Activated B cell treated with CpG ODN at 0.5 μM for 24 hours (primary cell): Measurements from ENCODE around the gene SPOCK1. TPM values are rescaled to one million over a fixed set of nuclear protein-coding genes. Genes with fewer than 3 reads are reported as not detected.

Experiments used
- ATAC-seq: fragments of 200-7000 bp; cut with Tn5 transposase; one replicate; pipeline ENCODE4 v1.10.0; 2021; ENCODE audit warnings: low read depth, mild to moderate bottlenecking, moderate library complexity
- CTCF ChIA-PET: fragments of 350-600 bp; sonication (Branson Sonifier 250); formaldehyde crosslinking; loops from one replicate; lab custom pipeline; 2021; ENCODE audit warnings: antibody characterized with exemption; lab: Charles Lee
- POLR2A ChIA-PET: fragments of 350-600 bp; sonication (Branson Sonifier 250); formaldehyde crosslinking; loops from one replicate; lab custom pipeline; 2021; ENCODE audit warnings: antibody characterized with exemption; lab: Charles Lee
- DNase-seq: peaks from one replicate; pipeline ENCODE4 v3.0.0; 2022
- H3K27ac Mint-ChIP-seq: one replicate; pipeline ENCODE4 v1.8.0; 2020; ENCODE audit warnings: mixed read lengths
- H3K27me3 Mint-ChIP-seq: one replicate; pipeline ENCODE4 v1.8.0; 2021; ENCODE audit warnings: mixed read lengths
- H3K36me3 Mint-ChIP-seq: one replicate; pipeline ENCODE4 v1.8.0; 2021; ENCODE audit warnings: low read depth, mixed read lengths
- H3K4me1 Mint-ChIP-seq: one replicate; pipeline ENCODE4 v1.8.0; 2021; ENCODE audit warnings: mixed read lengths
- H3K4me3 Mint-ChIP-seq: one replicate; pipeline ENCODE4 v1.8.0; 2020; ENCODE audit warnings: mild to moderate bottlenecking, mixed read lengths
- H3K9me3 Mint-ChIP-seq: one replicate; pipeline ENCODE4 v1.8.0; 2020; ENCODE audit warnings: mixed read lengths
- CTCF ChIP-seq: fragments of 200-600 bp; IDR thresholded peaks from one replicate; pipeline ENCODE4 v1.8.0; 2022; ENCODE audit warnings: antibody characterized with exemption, mild to moderate bottlenecking
- intact Hi-C: fragments of 100-400 bp; cut with micrococcal nuclease; formaldehyde crosslinking; loops from one replicate; pipeline ENCODE4 v1.15.1; 2024
- total RNA-seq: library from RNA; stranded (reverse); gene quantifications from 2 replicates; pipeline ENCODE4 v1.2.3, GENCODE V29; 2022

Gene SPOCK1
- total RNA-seq, 1 donor from 2014 or later = not detected

GRCh38 chr5:137310051-137310730, 188.9 kb downstream of the SPOCK1 start:
- Mint-ChIP-seq H3K36me3 (no peaks in the 10 kb centered on the region), H3K27ac (no peak overlapping the region)
- no peak for TF ChIP-seq CTCF

GRCh38 chr5:137309290-137309689, 189.8 kb downstream of the SPOCK1 start:
- Mint-ChIP-seq H3K9me3 (no peaks in the 10 kb centered on the region), H3K27me3 (peaks cover 2% of the 10 kb centered on the region), H3K27ac (no peak overlapping the region), H3K36me3 (no peaks in the 10 kb centered on the region), H3K4me3 (no peak overlapping the region), H3K4me1 (no peaks in the 10 kb centered on the region)
- no peak for TF ChIP-seq CTCF
- intact Hi-C loops = no loop called here
- ChIA-PET CTCF (no interaction called here), POLR2A (no interaction called here)
- DNase-seq = no peak
- ATAC-seq = no peak

More at GRCh38 chr5:137310051-137310730, 188.9 kb downstream of the SPOCK1 start:
- CTCF ChIA-PET = interaction anchor here (1.1 kb wide), 1 partner anchor 10 kb away, joined by 5 read pairs; no protein-coding TSS in a partner anchor
- intact Hi-C loops = no loop called here
- ATAC-seq = no peak
- H3K4me1 Mint-ChIP-seq = no peaks in the 10 kb centered on the region
- DNase-seq = no peak
- POLR2A ChIA-PET = no interaction called here
- peaks cover 6% of the 10 kb centered on the region for H3K27me3 Mint-ChIP-seq
- H3K9me3 Mint-ChIP-seq = no peaks in the 10 kb centered on the region
- H3K4me3 Mint-ChIP-seq = no peak overlapping the region

- Mint-ChIP-seq H3K27ac (no peak overlapping the region), H3K27me3 (peaks cover 2% of the 10 kb centered on the region), H3K9me3 (no peaks in the 10 kb centered on the region), H3K4me3 (no peak overlapping the region), H3K36me3 (no peaks in the 10 kb centered on the region), H3K4me1 (no peaks in the 10 kb centered on the region)
- CTCF ChIA-PET = no interaction called here
- ATAC-seq = no peak
- POLR2A ChIA-PET = no interaction called here
- DNase-seq = no peak
- no peak for TF ChIP-seq CTCF
- intact Hi-C loops = no loop called here
These were observed 190.8 kb downstream of the SPOCK1 start for GRCh38 chr5:137308311-137308710.

GRCh38 chr5:137306903-137307302, 192.2 kb downstream of the SPOCK1 start:
- ChIA-PET POLR2A (no interaction called here), CTCF (no interaction called here)
- H3K27ac Mint-ChIP-seq = no peak overlapping the region
- no peak for ATAC-seq
- no peak overlapping the region for H3K4me3 Mint-ChIP-seq
- H3K27me3 Mint-ChIP-seq = peaks cover 3% of the 10 kb centered on the region
- intact Hi-C loops = no loop called here
- no peaks in the 10 kb centered on the region for H3K9me3 Mint-ChIP-seq
- no peak for DNase-seq
- TF ChIP-seq CTCF = no peak
- H3K36me3 Mint-ChIP-seq = no peaks in the 10 kb centered on the region
- no peaks in the 10 kb centered on the region for H3K4me1 Mint-ChIP-seq

- Mint-ChIP-seq H3K4me1 (no peaks in the 10 kb centered on the region), H3K27ac (no peak overlapping the region), H3K9me3 (no peaks in the 10 kb centered on the region), H3K36me3 (no peaks in the 10 kb centered on the region), H3K27me3 (peaks cover 7% of the 10 kb centered on the region), H3K4me3 (no peak overlapping the region)
- intact Hi-C loops = no loop called here
- ChIA-PET POLR2A (no interaction called here), CTCF (no interaction called here)
- no peak for ATAC-seq
- TF ChIP-seq CTCF = no peak
- DNase-seq = no peak
These were observed 193.0 kb downstream of the SPOCK1 start for GRCh38 chr5:137305971-137306602.
